ENCODE measurements around the gene FBXO22. TPM values are rescaled to one million over a fixed set of nuclear protein-coding genes. Genes with fewer than 3 reads are reported as not detected.
"Not testable (repeated sequence)": the region's sequence is repeated elsewhere in the genome, so short reads cannot be mapped to it uniquely, and the experiment has no call there.

FBXO22 gene
- total and polyA plus RNA-seq, 2 donors: 14.0 to 23.3 TPM

DNA sequence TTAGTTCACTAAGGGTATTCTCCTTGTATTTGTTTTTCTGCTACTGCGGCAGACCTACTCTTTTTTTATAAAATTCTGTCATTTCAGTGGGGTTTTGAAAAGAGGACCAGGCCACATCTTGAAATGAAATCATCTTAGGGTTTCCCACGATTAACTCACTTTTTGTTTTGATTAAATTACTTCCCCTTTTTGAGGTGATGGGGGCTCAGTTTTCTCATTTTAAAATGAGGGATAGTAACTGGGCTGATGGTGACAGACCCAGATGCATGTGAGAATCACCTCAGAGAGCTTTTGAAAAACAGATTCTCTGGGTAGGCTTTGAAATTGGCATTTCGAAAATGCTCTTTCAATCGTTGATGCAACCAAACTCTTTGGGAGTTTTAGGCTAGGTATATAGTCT, 36.2 kb upstream of the FBXO22 start:
- Histone ChIP-seq H3K36me3 (ENCODE audit: control insufficient read depth in 2 of 2, insufficient read depth in 2 of 2, low read length in 1 of 2) (peaks cover 6% of the 10 kb centered on the region in 2 donors), H3K27ac (ENCODE audit: low read depth in 1 of 2, low read length in 1 of 2) (no peak overlapping the region), H3K4me1 (ENCODE audit: control insufficient read depth in 2 of 2, insufficient read depth in 2 of 2, low read length in 2 of 2) (peaks cover 2 to 3% of the 10 kb centered on the region in 2 donors), H3K4me3 (ENCODE audit: low read length in 2 of 2) (no peak overlapping the region), H3K27me3 (ENCODE audit: control insufficient read depth in 2 of 2, insufficient read depth in 1 of 2, low read length in 1 of 2) (no peaks in the 10 kb centered on the region), H3K9me3 (ENCODE audit: control insufficient read depth in 2 of 2, insufficient read depth in 1 of 2, low read length in 1 of 2) (no peaks in the 10 kb centered on the region)
- WGBS: 41% methylated on average over 4 of the region's 4 CpGs
- DNase-seq (ENCODE audit: low read depth in 6 of 9, low spot score in 9 of 9): no peak

DNA sequence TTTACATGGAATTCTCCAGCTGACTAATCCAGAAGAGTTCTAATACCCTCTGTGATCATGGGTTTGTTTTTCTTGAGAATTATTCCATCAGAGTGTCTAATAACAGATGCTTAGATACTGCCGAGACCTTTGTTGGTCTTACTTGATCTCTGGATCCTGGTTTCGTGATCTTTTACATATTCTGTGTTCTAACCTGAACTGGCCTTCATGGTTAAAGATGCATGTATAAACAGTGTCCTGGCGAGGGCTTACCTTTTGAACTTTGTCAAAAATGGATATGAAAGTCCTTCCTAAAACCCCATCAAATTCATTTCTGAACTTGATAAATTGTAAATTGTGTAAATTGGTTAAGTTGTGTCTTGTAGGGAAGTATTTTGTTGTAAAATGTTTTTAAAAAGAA, 35.7 kb upstream of the FBXO22 start:
- 96% methylated on average over 3 of the region's 3 CpGs for WGBS
- no peak overlapping the region for H3K27ac ChIP-seq (ENCODE audit: low read depth in 1 of 2, low read length in 1 of 2)
- peaks cover 6% of the 10 kb centered on the region in 2 donors for H3K36me3 ChIP-seq (ENCODE audit: control insufficient read depth in 2 of 2, insufficient read depth in 2 of 2, low read length in 1 of 2)
- H3K4me1 ChIP-seq (ENCODE audit: control insufficient read depth in 2 of 2, insufficient read depth in 2 of 2, low read length in 2 of 2): peaks cover 2 to 3% of the 10 kb centered on the region in 2 donors
- DNase-seq (ENCODE audit: low read depth in 6 of 9, low spot score in 9 of 9): no peak
- H3K9me3 ChIP-seq (ENCODE audit: control insufficient read depth in 2 of 2, insufficient read depth in 1 of 2, low read length in 1 of 2): no peaks in the 10 kb centered on the region
- H3K4me3 ChIP-seq (ENCODE audit: low read length in 2 of 2): no peak overlapping the region
- no peaks in the 10 kb centered on the region for H3K27me3 ChIP-seq (ENCODE audit: control insufficient read depth in 2 of 2, insufficient read depth in 1 of 2, low read length in 1 of 2)

DNA sequence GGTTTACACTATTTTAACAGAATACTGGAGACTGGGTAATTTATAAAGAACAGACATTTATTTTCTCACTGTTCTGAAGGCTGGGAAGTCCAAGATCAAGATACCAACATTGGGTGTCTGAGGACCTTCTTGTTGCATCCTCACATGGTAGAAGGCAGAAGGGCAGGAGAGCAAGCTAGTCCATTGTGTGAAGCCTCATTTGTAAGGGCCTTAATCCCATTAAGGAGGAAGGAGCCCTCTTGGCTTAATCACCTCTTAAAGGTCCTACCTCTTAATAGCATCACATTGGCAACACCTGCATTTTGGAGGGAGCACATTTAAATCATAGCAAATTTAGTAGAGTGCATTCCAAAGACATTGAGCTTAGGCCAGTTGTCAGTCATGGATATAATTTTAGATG, 34.2 kb upstream of the FBXO22 start:
- H3K27ac ChIP-seq (ENCODE audit: low read depth in 1 of 2, low read length in 1 of 2): no peak overlapping the region
- H3K9me3 ChIP-seq (ENCODE audit: control insufficient read depth in 2 of 2, insufficient read depth in 1 of 2, low read length in 1 of 2): no peaks in the 10 kb centered on the region
- DNase-seq (ENCODE audit: low read depth in 6 of 9, low spot score in 9 of 9): no peak
- H3K4me1 ChIP-seq (ENCODE audit: control insufficient read depth in 2 of 2, insufficient read depth in 2 of 2, low read length in 2 of 2): no peaks in the 10 kb centered on the region
- H3K27me3 ChIP-seq (ENCODE audit: control insufficient read depth in 2 of 2, insufficient read depth in 1 of 2, low read length in 1 of 2): no peaks in the 10 kb centered on the region
- H3K4me3 ChIP-seq (ENCODE audit: low read length in 2 of 2): no peak overlapping the region
- H3K36me3 ChIP-seq (ENCODE audit: control insufficient read depth in 2 of 2, insufficient read depth in 2 of 2, low read length in 1 of 2): peaks cover 12 to 18% of the 10 kb centered on the region in 2 donors

DNA sequence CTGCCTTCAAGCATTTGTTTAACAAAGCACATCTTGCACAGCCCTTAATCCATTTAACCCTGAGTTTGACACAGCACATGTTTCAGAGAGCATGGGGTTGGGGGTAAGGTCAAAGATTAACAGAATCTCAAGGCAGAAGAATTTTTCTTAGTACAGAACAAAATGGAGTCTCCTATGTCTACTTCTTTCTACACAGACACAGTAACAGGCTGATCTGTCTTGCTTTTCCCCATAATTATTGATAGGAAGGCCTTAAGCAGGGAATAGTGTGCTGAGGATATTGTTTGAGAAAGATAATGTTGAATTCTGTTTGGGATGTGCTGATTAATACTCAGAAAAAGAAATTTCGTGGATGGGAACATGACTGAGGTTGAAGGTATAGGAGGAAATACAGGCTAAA, 32.1 kb upstream of the FBXO22 start:
- not testable (repeated sequence) for H3K9me3 ChIP-seq (ENCODE audit: control insufficient read depth in 2 of 2, insufficient read depth in 1 of 2, low read length in 1 of 2); H3K4me1 ChIP-seq (ENCODE audit: control insufficient read depth in 2 of 2, insufficient read depth in 2 of 2, low read length in 2 of 2); H3K4me3 ChIP-seq (ENCODE audit: low read length in 2 of 2); H3K27me3 ChIP-seq (ENCODE audit: control insufficient read depth in 2 of 2, insufficient read depth in 1 of 2, low read length in 1 of 2); DNase-seq (ENCODE audit: low read depth in 6 of 9, low spot score in 9 of 9); H3K27ac ChIP-seq (ENCODE audit: low read depth in 1 of 2, low read length in 1 of 2)
- 99% methylated on average over 1 of the region's 1 CpG for WGBS
- H3K36me3 ChIP-seq (ENCODE audit: control insufficient read depth in 2 of 2, insufficient read depth in 2 of 2, low read length in 1 of 2): peaks cover 12 to 32% of the 10 kb centered on the region in 2 donors

GRCh38 chr15:75872403-75872990, 31.2 kb upstream of the FBXO22 start:
- H3K4me3 ChIP-seq (ENCODE audit: low read length in 2 of 2): no peak overlapping the region
- no peaks in the 10 kb centered on the region for H3K4me1 ChIP-seq (ENCODE audit: control insufficient read depth in 2 of 2, insufficient read depth in 2 of 2, low read length in 2 of 2)
- H3K27me3 ChIP-seq (ENCODE audit: control insufficient read depth in 2 of 2, insufficient read depth in 1 of 2, low read length in 1 of 2): no peaks in the 10 kb centered on the region
- DNase-seq (ENCODE audit: low read depth in 6 of 9, low spot score in 9 of 9): no peak
- no peak overlapping the region for H3K27ac ChIP-seq (ENCODE audit: low read depth in 1 of 2, low read length in 1 of 2)
- no peaks in the 10 kb centered on the region for H3K9me3 ChIP-seq (ENCODE audit: control insufficient read depth in 2 of 2, insufficient read depth in 1 of 2, low read length in 1 of 2)
- peaks cover 12 to 32% of the 10 kb centered on the region in 2 donors for H3K36me3 ChIP-seq (ENCODE audit: control insufficient read depth in 2 of 2, insufficient read depth in 2 of 2, low read length in 1 of 2)
- WGBS: 96% methylated on average over 4 of the region's 4 CpGs

- Histone ChIP-seq H3K9me3 (ENCODE audit: control insufficient read depth in 2 of 2, insufficient read depth in 1 of 2, low read length in 1 of 2) (no peaks in the 10 kb centered on the region), H3K4me1 (ENCODE audit: control insufficient read depth in 2 of 2, insufficient read depth in 2 of 2, low read length in 2 of 2) (no peaks in the 10 kb centered on the region), H3K4me3 (ENCODE audit: low read length in 2 of 2) (no peak overlapping the region), H3K36me3 (ENCODE audit: control insufficient read depth in 2 of 2, insufficient read depth in 2 of 2, low read length in 1 of 2) (peaks cover 3 to 29% of the 10 kb centered on the region in 2 donors), H3K27me3 (ENCODE audit: control insufficient read depth in 2 of 2, insufficient read depth in 1 of 2, low read length in 1 of 2) (no peaks in the 10 kb centered on the region), H3K27ac (ENCODE audit: low read depth in 1 of 2, low read length in 1 of 2) (no peak overlapping the region)
- DNase-seq (ENCODE audit: low read depth in 6 of 9, low spot score in 9 of 9): no peak
- WGBS: 91% methylated on average over 1 of the region's 1 CpG
Measured at GRCh38 chr15:75884041-75884440, 19.6 kb upstream of the FBXO22 start.

DNA sequence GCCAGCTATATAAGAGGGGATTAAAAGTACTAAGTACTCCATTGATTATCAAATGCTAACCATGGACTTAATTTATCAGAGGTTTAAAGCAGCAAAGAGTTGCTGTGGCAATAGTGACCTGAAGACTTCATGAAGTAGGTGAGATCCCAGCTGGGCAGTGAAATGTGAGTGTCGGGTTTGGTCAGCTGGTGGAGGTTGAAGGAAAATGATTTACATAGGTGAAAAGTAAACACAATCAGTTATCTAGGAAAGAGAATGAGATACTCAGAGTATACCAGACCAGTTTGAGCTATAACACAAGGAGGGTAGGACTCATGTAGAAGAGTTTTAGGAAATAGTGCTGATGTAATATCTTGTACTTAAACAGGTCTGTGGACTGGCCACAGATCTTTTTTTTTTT, 16.5 kb upstream of the FBXO22 start:
- WGBS: 100% methylated on average over 1 of the region's 1 CpG
- Histone ChIP-seq H3K9me3 (ENCODE audit: control insufficient read depth in 2 of 2, insufficient read depth in 1 of 2, low read length in 1 of 2) (no peaks in the 10 kb centered on the region), H3K4me1 (ENCODE audit: control insufficient read depth in 2 of 2, insufficient read depth in 2 of 2, low read length in 2 of 2) (no peaks in the 10 kb centered on the region), H3K36me3 (ENCODE audit: control insufficient read depth in 2 of 2, insufficient read depth in 2 of 2, low read length in 1 of 2) (peaks cover 7 to 17% of the 10 kb centered on the region in 2 donors), H3K27me3 (ENCODE audit: control insufficient read depth in 2 of 2, insufficient read depth in 1 of 2, low read length in 1 of 2) (no peaks in the 10 kb centered on the region), H3K27ac (ENCODE audit: low read depth in 1 of 2, low read length in 1 of 2) (no peak overlapping the region), H3K4me3 (ENCODE audit: low read length in 2 of 2) (no peak overlapping the region)
- no peak for DNase-seq (ENCODE audit: low read depth in 6 of 9, low spot score in 9 of 9)

GRCh38 chr15:75891895-75892294, 11.8 kb upstream of the FBXO22 start:
- Histone ChIP-seq H3K27ac (ENCODE audit: low read depth in 1 of 2, low read length in 1 of 2) (no peak overlapping the region), H3K9me3 (ENCODE audit: control insufficient read depth in 2 of 2, insufficient read depth in 1 of 2, low read length in 1 of 2) (no peaks in the 10 kb centered on the region), H3K36me3 (ENCODE audit: control insufficient read depth in 2 of 2, insufficient read depth in 2 of 2, low read length in 1 of 2) (peaks cover 7 to 17% of the 10 kb centered on the region in 2 donors), H3K27me3 (ENCODE audit: control insufficient read depth in 2 of 2, insufficient read depth in 1 of 2, low read length in 1 of 2) (no peaks in the 10 kb centered on the region), H3K4me1 (ENCODE audit: control insufficient read depth in 2 of 2, insufficient read depth in 2 of 2, low read length in 2 of 2) (no peaks in the 10 kb centered on the region), H3K4me3 (ENCODE audit: low read length in 2 of 2) (no peak overlapping the region)
- DNase-seq (ENCODE audit: low read depth in 6 of 9, low spot score in 9 of 9): no peak

DNA sequence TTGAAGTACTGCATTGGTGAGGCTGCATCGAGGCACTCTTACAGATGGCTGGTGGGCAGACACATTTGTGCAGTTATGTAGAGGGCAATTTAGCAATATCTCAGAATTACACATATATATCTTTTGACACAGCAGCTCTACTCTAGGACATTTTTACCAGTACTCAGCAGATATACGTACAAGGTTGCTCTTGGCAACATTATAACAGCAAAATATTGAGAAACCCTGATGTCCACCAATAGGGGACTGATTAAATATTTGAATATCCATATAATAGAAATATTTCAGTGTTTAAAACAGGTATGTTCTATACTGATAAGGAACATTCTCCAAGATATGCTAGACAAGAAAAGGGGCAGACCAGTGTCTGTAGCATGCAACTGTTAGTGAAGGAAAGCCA, 7.9 kb upstream of the FBXO22 start:
- WGBS: 97% methylated on average over 2 of the region's 2 CpGs
- Histone ChIP-seq H3K4me1 (ENCODE audit: control insufficient read depth in 2 of 2, insufficient read depth in 2 of 2, low read length in 2 of 2) (no peaks in the 10 kb centered on the region), H3K9me3 (ENCODE audit: control insufficient read depth in 2 of 2, insufficient read depth in 1 of 2, low read length in 1 of 2) (no peaks in the 10 kb centered on the region), H3K27me3 (ENCODE audit: control insufficient read depth in 2 of 2, insufficient read depth in 1 of 2, low read length in 1 of 2) (no peaks in the 10 kb centered on the region), H3K36me3 (ENCODE audit: control insufficient read depth in 2 of 2, insufficient read depth in 2 of 2, low read length in 1 of 2) (peaks cover 7 to 21% of the 10 kb centered on the region in 2 donors), H3K4me3 (ENCODE audit: low read length in 2 of 2) (no peak overlapping the region), H3K27ac (ENCODE audit: low read depth in 1 of 2, low read length in 1 of 2) (no peak overlapping the region)
- no peak for DNase-seq (ENCODE audit: low read depth in 6 of 9, low spot score in 9 of 9)

DNA sequence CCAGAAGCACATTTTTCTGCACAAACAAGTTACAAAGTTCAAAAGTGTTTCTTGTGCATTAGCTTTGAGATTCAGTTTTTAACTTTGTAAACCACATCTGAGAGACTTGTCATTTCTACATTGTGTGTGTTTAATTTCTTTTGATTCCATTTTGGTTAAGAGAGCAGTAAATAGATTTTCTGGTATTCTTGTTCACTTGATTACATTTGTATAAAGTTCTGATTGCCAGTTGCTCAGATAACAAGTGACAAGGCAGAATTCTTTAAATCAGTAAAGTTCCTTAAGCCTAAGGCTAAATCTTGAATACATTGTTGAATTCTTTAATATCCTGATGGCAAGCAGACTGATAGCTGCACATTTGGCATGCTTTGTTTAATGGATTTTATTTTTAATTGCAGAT, 3.1 kb upstream of the FBXO22 start:
- H3K27ac ChIP-seq (ENCODE audit: low read depth in 1 of 2, low read length in 1 of 2): no peak overlapping the region
- DNase-seq (ENCODE audit: low read depth in 6 of 9, low spot score in 9 of 9): peak in 1 of 9 donors; percentile 15
- H3K4me1 ChIP-seq (ENCODE audit: control insufficient read depth in 2 of 2, insufficient read depth in 2 of 2, low read length in 2 of 2): peaks cover 10% of the 10 kb centered on the region in 2 donors
- no peaks in the 10 kb centered on the region for H3K9me3 ChIP-seq (ENCODE audit: control insufficient read depth in 2 of 2, insufficient read depth in 1 of 2, low read length in 1 of 2)
- H3K27me3 ChIP-seq (ENCODE audit: control insufficient read depth in 2 of 2, insufficient read depth in 1 of 2, low read length in 1 of 2): no peaks in the 10 kb centered on the region
- H3K4me3 ChIP-seq (ENCODE audit: low read length in 2 of 2): no peak overlapping the region
- H3K36me3 ChIP-seq (ENCODE audit: control insufficient read depth in 2 of 2, insufficient read depth in 2 of 2, low read length in 1 of 2): peaks cover 3 to 12% of the 10 kb centered on the region in 2 donors

Data from thymus (tissue), 11 donors.